GM18873 (cell line): ENCODE measurements around the gene CKLF.

Experiments used
- ATAC-seq: cut with Tn5 transposase; IDR thresholded peaks from one replicate; pipeline ENCODE4 v1.9.1; 2021; ENCODE audit warnings: mild to moderate bottlenecking, moderate library complexity, moderate number of reproducible peaks; ENCODE audit not compliant: unreplicated experiment, low FRiP score

The CKLF gene

DNA sequence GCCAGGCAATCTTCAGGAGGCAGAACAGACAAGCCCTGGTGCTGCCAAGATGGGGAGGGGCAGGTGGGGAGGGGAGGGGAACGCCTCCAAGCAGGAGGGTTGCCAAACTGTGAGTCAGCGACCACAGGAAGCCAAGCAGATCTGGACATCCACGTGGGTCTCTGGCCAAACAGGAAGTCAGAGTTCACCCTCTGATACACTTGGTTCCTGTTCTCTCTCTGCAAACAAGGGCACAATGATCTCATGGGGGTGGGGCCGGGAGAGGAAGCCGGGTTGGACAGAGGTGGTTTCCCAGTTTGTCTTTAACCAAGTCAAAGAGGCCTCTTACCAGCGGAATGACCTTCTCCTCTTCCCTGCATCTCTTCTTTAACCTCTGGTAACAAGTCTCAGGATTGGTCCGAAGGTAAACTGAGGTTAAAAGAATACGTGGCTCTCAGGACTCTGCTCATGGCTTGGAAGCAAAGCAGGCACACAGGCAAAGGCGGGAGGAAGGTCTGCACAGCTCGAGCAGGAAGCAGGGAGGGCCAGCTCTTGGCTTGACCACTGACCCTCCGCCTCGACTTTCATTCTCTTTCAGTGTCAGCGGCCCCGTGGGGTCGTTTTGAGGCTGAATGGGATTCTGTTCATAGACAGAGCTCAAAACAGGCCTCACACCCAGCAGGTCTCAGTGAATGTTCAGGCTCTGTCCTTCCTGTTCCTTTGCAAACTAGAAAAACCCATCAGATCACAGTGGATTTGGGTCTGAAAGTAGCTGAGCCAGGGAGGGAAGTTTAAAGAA is 35.4 kb upstream of the CKLF start:
- peak; percentile 97 for ATAC-seq

DNA sequence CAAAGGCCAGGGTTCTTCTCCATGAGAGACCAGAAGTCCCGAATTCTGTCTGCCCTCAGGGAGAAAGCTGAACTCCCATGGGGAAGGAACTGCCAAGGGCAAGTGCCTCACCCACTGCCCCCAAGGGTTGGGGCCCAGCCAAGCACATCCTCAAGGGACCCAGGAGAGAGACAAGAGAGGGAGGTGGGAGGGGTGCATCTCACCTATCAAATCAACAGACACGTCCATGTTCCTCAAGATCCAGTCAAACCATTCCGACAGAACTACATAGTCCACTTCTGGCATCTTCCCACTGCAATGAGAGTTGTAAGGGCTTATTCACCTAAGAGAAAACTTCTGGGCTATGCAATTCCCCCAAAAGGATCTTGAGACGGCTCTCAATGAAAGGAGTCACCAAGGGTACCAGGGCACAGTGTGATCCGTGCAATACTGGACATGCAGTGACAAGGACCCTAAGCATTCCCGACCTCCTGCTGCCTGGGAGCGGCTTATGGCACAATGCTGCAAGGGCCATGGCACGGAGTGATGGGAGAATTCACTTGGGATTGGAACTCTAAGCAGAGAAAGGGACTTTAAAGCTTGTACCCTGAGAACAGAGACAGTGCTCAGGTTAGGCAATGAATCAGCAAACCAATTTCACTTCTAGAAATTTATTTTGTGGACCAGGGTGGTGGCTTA is 34.7 kb upstream of the CKLF start:
- ATAC-seq, result no peak

DNA sequence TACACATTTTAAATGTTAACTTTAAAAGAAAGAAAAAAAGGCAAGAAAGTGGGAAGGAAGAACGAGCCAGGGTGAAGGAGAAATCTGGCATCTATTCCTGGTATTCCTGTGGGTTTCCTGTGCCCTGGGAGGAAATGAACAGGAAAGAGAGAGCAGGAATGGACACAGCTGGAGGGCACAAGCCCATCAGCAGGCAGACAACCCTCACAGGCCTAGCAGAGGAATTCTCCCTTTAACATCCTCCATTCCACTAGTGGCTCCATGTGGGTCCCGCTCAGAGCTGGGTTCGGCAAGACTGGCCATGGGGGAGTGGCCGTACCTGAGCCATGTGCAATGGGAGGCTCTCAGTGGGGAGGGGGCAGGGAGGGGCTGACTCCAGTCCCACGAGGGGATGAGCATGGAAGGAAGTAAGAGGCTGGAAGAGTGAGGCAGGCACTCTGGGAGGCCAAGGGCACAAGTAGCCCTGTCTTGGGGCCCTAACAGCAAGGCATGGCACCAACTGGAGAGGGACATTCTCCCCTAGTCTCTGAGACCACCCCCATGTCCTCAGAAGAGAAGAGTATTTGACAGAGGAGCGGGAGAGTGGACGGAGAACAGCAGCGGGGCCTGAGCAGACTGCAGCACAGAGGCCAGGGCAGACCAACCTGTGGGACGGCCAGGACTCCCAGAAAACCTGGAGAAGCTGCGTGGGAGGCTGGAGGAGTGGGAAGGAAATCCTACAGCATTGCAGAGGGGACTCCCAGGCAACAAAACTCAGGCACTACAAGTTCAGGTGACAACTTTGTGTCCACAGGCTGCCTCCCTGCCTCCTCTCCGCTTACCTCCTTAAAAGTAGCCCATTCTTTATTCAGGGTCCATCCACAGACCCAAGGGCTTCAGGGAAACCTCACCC is 32.6 kb upstream of the CKLF start:
- ATAC-seq, result no peak

DNA sequence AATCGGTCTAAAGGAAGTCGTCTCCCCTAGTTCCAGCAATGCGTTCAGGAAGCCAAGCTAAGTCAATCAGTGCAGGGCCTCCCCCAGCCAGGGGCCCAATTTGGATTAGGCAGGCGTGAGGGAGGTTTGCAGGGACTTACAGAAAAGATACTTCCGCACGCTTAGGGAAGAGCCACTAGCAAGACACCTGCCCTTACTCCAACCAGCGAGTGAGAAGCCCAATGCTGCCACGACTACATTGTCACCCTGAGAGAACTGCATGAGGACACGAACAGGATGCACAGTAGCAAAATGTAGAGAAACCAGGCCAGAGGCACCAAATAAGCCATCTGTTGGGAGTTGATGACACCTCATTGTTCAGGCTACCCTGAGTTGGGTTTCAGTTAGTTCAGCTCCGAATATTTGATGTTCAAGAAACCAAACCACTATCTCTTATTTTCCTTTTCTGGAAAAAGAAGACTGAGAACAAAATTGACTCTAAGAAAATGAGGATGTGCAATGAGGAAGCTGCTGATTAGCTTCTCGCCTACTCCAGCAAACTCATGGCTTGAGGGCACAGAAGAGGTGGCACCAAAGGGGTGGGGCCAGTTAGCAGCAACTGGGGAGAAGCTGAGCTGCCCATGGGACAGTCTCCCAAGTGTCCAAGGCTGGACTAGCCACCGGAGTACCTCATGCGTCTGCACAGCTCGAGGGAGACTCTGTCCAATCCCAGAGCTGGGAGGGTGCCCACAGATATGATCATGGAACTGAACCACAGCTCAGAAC is 31.8 kb upstream of the CKLF start:
- no peak for ATAC-seq

DNA sequence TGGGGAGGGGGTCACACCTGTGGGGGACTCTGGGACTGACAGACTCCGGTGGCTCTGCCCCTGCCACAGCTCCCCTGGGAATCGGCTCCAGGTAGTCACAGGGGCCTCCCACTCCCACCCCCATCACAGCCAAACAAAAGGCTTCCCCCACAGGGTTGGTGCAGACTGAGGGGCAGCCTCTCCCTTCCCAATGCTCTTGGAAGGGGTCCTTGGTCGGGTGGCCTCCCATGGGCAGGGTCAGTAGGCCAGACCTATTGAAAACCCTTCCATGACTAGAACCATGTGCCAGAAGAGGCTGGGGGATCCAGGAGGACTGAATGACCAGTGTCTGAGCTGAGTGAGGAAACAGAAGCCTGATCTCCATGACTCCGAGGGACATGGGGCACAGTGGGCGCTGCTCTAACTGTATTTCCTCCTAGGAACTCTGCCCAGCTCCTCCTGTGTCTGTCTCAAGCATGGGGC is 31.1 kb upstream of the CKLF start:
- ATAC-seq, result no peak

DNA sequence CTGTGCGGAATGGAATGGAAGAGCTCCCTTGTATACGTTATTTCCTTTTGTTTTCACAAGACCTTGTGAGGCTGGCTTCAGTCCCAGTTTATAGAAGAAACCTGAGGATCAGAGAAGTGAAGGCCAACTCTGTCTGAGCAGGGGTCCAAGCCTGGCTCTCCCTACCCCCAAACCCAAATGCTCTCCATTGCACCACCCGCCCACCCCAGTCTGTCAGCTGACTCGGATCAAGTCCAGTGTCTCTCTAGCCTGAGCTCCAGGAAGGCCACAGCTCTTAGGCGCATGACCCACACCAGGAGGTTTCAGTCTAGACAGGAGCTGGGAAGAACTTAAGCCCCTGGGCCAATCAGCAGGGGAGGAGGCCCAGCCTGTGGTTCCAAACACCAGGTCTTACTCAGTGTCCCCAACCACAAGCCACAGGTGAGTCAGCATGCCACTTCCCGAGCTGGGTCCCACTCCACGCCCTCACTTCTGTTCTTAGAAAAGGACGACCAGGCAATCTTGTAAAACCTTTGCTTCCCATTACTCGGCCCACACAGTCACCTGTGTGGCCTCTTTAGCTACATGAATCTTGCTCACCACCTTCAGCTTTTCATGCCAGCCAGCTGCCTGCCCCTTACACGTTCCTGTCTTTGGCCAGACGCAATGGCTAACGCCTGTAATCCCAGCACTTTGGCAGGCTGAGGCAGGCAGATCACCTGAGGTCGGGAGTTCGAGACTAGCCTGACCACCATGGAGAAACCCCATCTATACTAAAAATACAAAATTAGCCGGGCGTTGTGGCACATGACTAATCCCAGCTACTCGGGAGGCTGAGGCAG is 30.2 kb upstream of the CKLF start:
- peak; percentile 46 for ATAC-seq

DNA sequence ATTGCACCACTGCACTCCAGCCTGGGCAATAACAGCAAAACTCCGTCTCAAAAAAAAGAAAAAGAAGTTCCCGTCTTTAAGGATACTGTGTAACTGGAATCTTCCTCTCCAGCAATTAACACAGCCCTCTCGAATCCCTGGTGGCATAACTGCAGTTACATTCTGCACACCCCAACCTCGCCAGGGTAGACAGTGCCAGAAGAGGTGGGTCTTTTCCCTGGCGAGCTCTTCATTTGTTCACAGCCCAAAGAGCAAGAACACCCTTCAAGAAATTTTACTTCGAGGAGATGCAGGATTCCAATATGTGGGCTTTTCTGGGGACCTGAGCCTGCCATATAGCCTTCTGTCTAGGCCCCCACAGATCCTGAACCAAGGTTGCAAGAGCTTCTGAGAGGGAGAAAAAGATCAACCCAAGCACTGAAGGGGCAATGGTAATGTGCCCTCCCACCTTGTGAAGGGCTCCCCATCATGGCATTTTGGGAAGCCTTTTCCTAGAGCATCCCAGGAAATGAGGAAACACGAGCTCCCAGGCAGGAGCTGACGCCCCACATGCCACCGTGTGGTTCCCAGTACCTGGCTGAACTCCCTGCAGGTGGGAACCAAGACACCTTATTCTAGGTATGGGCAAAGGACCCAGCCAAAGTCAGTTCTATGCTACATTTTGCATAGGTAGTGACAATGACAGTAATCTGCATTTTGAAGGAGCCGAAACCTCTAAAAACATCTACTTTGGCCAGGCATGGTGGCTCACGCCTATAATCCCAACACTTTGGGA is 29.4 kb upstream of the CKLF start:
- ATAC-seq, result no peak

DNA sequence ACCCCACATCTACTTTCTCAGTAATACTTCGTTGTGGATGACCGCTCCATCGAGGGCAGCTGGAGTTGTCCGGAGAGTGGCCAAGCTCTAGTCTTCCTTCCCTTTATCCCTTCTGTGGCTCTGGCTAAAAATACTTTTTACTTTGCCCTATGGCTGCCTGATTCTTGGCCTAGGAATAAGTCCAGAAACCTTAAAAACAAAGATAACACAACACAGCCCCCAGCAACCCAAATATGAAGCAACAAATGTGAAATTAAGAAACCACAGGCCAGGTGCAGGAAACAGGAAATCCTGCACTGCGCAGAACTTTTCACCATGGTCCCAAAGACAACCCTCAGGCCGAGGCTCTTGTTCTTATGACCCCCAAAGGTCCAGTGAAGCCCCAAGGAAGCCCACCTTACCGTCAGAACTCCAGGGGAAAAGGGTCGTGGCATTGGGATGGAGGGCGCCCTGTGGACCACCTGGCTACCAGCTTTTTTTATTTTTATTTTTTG is 28.5 kb upstream of the CKLF start:
- no peak for ATAC-seq

DNA sequence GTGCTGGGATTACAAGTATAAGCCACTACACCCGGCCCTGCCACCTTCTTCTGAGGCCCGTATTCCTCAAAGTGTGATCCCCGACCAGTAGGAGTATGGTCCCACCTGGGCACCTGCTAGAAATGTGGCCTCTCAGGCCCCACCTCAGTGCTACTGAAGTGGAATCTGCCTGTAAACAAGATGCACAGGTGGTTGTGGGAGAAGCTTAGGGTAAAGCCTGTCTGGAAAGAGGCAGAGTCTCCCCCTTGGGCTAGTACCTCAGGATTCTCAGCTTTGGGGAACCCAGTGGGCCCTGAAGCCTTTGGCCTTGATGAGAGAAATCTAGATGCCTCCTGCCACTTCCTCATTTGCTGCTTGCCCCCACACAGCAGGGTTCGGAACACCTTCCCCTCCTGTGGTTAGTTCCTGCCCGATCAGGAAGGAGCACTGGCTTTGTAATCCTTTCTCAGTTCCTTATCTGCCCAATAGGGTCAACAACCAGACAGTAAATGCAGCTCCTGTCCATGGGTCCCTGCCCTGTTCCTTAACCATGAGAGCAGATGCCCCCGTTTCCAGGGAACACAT is 27.7 kb upstream of the CKLF start:
- peak; percentile 68 for ATAC-seq

DNA sequence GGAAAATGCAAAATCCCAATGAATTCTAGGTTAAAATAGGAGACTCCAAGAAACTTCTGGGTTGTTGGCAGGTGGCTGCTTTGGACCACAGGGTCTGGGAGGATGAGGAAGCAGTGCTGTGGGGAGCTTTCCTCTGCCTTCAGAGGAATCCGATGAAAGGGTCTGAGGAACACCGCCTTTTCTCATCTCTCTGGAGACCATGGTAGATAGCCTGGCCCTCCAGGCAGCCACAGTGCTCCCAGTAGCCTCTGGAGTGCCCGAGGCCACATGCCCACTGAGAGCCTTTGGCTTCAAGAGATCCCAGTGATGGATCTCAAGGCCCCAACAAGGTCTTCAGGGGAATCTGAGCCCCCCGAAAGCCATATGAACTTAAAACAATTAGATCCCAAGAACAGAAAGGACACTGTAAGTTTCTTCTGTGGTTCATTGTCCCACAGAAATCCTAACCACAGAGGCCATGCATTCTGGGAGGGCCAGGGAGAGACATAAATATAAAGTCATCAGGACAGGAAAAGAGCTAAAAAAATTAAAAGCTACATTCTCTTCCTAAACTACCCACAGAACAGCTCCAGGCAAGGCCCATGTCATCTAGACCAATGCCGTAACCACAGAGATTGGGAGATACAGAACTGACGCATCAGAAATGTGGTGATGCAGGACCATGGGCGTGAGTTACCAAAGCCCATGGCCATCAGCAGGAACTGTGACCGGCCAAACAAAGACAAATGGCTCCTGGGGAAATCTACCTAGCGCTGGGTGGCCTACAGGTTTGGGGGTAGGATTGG is 26.8 kb upstream of the CKLF start:
- ATAC-seq, result no peak

DNA sequence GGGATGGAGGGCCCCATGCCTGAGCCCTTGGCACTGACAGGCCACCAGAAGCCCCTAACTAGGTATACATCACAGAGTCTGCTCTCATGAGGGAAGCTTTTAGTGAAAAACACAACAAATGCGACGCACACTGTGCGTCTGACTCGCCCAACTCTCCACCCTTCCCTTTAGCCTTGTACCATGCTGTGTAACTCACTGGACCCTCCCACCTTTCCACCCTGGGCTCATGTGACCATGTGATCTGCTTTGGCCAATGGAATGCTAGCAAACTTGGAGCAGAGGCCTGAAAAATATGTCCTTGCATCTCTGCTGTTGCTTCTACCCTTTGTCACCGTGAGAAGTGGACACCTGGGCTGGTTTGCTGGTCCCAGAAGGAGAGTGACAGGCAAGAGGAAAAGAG is 24.1 kb upstream of the CKLF start:
- ATAC-seq, result no peak

DNA sequence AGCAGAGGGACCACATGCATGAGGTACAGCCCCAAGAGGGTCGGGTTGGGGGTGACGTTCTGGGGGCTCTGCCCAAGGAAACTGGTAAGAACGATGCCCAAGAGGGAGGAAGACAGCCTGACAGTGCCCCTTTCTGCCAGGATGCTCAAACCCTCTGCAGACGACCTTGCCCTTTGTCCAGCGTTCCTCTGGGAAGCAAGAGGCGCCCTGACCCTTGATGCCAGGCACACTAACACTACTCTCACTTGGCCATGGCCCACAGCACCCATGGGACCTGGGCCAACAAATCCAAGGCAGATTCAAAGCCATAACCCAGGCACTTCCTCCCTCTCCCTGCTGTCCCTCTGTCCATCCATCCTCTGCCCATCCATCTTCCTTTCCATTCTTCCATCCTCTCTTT is 22.9 kb upstream of the CKLF start:
- ATAC-seq, result no peak

DNA sequence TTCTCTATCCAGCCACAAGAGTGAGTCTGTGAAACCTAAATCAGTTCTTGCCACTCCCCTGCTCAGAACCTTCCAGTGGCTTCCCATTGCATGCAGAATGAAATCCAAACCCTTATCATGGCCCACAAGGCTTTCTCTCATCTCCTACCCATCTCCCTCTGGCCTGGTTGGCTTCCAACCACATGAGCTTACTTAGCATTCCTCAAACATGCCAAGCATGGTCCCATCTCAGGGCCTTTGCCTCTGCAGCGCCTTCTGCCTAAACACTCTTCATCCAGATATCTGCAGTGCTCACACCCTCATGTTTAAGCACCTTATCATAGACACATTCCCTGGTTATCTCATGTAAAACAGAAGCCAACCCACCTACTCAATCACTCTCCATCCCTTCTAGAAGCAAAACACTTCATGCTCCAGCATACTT is 18.0 kb upstream of the CKLF start:
- ATAC-seq, result no peak

DNA sequence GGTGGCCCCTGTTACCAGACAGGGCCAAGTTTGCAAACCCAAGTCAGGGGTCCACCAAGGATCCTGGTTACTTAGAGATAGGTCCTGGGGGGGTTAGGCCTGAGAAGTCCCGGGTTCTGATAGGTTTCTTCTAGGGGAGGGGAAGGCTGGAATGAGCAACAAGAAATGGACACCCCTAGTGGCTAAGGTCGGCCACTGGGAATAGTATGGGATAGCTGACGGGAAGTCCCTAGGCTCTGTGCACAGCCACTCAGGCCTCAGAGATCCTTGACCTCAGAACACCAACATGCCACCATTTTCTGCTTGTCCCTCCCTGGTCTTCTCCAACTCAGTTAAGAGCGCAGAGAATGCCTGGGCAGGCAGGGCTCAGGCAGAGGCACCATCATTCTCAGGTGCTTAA is 15.9 kb upstream of the CKLF start:
- no peak for ATAC-seq

DNA sequence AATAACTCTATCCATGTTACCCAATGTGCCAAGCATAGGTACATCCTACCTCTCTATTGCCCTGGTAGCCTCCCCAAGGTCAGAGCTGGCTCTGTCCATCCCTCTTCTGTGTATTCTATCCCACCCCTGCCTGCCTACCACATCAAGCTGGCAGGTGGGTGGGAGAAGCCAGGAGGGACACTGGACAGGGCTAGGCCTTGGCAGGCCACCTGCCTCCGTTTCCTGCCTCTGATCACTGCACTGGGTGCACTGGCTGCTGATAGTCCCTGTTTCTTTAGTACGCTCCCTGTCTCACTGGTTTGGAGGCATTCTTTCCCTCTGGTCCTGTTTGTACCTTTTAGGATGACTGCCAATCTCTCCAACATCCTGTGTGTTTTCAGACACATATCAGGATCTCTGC is 15.1 kb upstream of the CKLF start:
- no peak for ATAC-seq

DNA sequence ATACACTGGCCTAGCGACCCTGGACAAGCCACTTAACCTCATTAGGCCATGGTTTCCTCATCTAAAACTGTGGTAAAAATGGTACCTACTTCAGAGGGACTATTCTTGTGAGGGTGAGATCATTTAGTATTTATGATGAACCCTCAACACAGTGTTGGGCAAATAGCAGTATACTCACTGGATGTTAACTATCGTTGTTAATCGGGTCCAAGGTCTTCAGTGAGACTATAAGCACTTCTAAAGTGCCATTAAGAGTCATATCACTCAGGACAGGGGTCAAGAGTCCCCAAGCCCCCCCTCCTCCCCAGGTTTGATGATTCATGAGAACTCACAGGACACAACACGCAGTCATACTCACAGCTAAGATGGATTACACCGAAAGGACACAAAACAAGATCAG is 13.5 kb upstream of the CKLF start:
- no peak for ATAC-seq

DNA sequence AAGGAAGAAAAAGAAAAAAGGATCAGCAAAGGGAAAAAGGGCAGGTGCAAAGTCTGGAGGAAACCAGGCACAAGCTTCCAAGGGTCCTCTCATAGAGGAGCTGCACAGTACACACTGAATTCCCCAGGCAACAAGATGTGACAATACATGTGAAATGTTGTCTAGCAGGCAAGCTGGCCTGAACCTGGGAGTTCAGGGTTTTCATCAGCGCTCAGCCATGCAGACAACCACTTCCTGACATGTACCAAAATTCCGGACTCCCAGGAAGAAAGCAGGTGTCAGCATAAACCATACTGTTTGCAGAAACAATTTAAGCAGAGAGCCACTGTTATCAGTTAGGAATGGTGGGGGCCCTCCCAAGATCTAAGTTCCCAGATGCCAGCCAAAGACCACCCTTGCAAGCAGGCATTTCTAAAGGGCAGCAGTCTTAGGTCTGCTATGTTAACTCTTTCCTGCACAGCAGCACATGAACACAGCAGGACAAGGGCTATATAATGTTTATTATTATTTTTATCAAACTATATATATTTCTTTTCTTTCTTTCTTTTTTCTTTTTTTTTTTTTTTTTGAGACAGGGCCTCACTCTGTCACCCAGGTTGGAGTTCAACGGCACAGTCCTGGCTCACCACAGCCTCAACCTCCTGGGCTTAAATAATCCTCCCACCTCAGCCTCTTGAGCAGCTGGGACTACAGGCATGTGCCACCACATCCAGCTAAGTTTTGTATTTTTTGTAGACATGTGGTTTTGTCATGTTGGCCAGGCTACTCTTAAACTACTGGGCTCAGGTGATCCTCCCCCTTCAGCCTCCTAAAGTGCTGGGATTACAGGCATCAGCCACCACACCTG is 12.5 kb upstream of the CKLF start:
- ATAC-seq, result no peak
